ENCODE results near the gene MR1. TPM values are rescaled to one million over a fixed set of nuclear protein-coding genes. Genes with fewer than 3 reads are reported as not detected.

MR1 gene
- total and polyA plus RNA-seq, 9 of the 15 experiments (the other 6 are each of a cell fraction or from before 2014, with no cell fraction given) = 9.7 to 21.7 (median 15.6) TPM

DNA sequence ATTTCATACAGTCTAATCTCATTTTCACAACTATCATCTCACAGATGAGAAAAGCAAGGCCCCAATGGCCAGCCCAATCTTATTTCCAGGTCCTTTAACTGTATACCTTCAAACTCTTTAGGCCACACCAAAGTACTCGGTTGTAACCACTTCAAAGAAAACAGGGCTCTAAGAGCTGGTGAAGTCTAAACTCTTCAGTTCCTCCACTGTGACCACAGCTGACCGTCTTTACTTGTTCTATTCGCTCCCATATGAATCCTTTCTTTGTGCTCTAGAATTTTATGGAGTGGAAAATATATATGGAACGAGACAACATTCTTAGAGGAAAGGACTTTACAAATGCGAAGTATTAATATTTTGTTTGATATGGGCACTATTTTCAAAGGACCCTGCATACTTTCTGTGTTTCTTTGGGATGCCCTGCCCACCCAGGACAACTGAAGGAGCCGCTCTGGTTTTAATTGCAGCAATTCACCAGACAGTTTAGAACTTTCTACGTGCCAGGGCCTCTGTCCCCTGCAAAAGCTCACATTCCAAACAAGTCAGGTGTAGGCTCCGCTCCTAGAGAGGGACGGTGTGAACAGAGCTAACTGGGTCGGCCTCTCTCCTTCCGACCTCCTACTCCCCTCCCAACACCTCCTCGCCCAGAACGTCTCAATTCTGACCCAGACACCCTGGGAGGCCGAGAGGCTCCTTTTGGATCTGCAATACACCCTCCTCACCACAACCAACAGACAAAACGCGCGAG is 70.4 kb downstream of the MR1 start (continued):
- TF ChIP-seq TCFL5 (CRISPR knock-in tag; conservative IDR thresholded peaks at IDR 0.05) (no peak), HNRNPL (IDR thresholded peaks at IDR 0.05; ENCODE audit: low read depth, low read length) (no peak), ZFP30 (CRISPR knock-in tag; IDR thresholded peaks at IDR 0.05; ENCODE audit: borderline replicate concordance) (no peak), BRCA1 (IDR thresholded peaks at IDR 0.05) (no peak), BRCA1 (CRISPR knock-in tag; IDR thresholded peaks at IDR 0.05) (no peak), ZC3H8 (IDR thresholded peaks at IDR 0.05) (no peak), ZFP1 (CRISPR knock-in tag; IDR thresholded peaks at IDR 0.05) (no peak), ZKSCAN8 (CRISPR knock-in tag; IDR thresholded peaks at IDR 0.05) (0 out of 2 replicates have a peak, but pooled peaks have one; percentile 22), SIN3B (IDR thresholded peaks at IDR 0.05; ENCODE audit: low read depth) (no peak), ZFP36 (IDR thresholded peaks at IDR 0.05; ENCODE audit: low read depth, low read length, partially characterized antibody) (no peak), PTBP1 (IDR thresholded peaks at IDR 0.05; ENCODE audit: low read depth, low read length) (0 out of 2 replicates have a peak, but pooled peaks have one; percentile 20), BRD4 (IDR thresholded peaks at IDR 0.05) (no peak), ZNF165 (CRISPR knock-in tag; IDR thresholded peaks at IDR 0.05; ENCODE audit: borderline replicate concordance) (no peak), BHLHE40 (IDR thresholded peaks at IDR 0.05; ENCODE audit: low read length) (no peak), TCF3 (CRISPR knock-in tag; IDR thresholded peaks at IDR 0.05) (no peak), NR2C2 (CRISPR knock-in tag; IDR thresholded peaks at IDR 0.05) (0 out of 2 replicates have a peak, but pooled peaks have one; percentile 15), NR2C2 (tag; IDR thresholded peaks at IDR 0.05) (no peak), MXI1 (IDR thresholded peaks at IDR 0.05; ENCODE audit: low read depth, low read length) (0 out of 2 replicates have a peak, but pooled peaks have one; percentile 18), ZNF324 (CRISPR knock-in tag; IDR thresholded peaks at IDR 0.05) (no peak), SOX6 (IDR thresholded peaks at IDR 0.05) (no peak)
- TF ChIP-seq, protein P1, sequence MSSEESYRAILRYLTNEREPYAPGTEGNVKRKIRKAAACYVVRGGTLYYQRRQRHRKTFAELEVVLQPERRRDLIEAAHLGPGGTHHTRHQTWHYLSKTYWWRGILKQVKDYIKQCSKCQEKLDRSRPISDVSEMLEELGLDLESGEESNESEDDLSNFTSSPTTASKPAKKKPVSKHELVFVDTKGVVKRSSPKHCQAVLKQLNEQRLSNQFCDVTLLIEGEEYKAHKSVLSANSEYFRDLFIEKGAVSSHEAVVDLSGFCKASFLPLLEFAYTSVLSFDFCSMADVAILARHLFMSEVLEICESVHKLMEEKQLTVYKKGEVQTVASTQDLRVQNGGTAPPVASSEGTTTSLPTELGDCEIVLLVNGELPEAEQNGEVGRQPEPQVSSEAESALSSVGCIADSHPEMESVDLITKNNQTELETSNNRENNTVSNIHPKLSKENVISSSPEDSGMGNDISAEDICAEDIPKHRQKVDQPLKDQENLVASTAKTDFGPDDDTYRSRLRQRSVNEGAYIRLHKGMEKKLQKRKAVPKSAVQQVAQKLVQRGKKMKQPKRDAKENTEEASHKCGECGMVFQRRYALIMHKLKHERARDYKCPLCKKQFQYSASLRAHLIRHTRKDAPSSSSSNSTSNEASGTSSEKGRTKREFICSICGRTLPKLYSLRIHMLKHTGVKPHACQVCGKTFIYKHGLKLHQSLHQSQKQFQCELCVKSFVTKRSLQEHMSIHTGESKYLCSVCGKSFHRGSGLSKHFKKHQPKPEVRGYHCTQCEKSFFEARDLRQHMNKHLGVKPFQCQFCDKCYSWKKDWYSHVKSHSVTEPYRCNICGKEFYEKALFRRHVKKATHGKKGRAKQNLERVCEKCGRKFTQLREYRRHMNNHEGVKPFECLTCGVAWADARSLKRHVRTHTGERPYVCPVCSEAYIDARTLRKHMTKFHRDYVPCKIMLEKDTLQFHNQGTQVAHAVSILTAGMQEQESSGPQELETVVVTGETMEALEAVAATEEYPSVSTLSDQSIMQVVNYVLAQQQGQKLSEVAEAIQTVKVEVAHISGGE (CRISPR knock-in tag; IDR thresholded peaks at IDR 0.05) = no peak
- TF ChIP-seq, protein P2, sequence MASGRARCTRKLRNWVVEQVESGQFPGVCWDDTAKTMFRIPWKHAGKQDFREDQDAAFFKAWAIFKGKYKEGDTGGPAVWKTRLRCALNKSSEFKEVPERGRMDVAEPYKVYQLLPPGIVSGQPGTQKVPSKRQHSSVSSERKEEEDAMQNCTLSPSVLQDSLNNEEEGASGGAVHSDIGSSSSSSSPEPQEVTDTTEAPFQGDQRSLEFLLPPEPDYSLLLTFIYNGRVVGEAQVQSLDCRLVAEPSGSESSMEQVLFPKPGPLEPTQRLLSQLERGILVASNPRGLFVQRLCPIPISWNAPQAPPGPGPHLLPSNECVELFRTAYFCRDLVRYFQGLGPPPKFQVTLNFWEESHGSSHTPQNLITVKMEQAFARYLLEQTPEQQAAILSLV (tag; IDR thresholded peaks at IDR 0.05) = no peak
- TF ChIP-seq, protein P3, sequence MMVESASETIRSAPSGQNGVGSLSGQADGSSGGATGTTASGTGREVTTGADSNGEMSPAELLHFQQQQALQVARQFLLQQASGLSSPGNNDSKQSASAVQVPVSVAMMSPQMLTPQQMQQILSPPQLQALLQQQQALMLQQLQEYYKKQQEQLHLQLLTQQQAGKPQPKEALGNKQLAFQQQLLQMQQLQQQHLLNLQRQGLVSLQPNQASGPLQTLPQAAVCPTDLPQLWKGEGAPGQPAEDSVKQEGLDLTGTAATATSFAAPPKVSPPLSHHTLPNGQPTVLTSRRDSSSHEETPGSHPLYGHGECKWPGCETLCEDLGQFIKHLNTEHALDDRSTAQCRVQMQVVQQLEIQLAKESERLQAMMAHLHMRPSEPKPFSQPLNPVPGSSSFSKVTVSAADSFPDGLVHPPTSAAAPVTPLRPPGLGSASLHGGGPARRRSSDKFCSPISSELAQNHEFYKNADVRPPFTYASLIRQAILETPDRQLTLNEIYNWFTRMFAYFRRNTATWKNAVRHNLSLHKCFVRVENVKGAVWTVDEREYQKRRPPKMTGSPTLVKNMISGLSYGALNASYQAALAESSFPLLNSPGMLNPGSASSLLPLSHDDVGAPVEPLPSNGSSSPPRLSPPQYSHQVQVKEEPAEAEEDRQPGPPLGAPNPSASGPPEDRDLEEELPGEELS (CRISPR knock-in tag; IDR thresholded peaks at IDR 0.05; ENCODE audit: borderline replicate concordance) = no peak
